Glomerular visceral epithelial cell (primary cell): ENCODE data around the gene INPP5E.

Source experiments
- DNase-seq: peaks from one replicate; pipeline ENCODE4 v3.0.0-alpha.2; 2016; ENCODE audit errors: extremely low spot score

Gene INPP5E

GRCh38 chr9:136439481-136440408, at the start of gene INPP5E:
Gene INPP5E, minus strand, starts transcription at chr9:136439845. Its CDS starts 426 bp downstream, at chr9:136439419.
- peak; percentile 78 for DNase-seq

DNA sequence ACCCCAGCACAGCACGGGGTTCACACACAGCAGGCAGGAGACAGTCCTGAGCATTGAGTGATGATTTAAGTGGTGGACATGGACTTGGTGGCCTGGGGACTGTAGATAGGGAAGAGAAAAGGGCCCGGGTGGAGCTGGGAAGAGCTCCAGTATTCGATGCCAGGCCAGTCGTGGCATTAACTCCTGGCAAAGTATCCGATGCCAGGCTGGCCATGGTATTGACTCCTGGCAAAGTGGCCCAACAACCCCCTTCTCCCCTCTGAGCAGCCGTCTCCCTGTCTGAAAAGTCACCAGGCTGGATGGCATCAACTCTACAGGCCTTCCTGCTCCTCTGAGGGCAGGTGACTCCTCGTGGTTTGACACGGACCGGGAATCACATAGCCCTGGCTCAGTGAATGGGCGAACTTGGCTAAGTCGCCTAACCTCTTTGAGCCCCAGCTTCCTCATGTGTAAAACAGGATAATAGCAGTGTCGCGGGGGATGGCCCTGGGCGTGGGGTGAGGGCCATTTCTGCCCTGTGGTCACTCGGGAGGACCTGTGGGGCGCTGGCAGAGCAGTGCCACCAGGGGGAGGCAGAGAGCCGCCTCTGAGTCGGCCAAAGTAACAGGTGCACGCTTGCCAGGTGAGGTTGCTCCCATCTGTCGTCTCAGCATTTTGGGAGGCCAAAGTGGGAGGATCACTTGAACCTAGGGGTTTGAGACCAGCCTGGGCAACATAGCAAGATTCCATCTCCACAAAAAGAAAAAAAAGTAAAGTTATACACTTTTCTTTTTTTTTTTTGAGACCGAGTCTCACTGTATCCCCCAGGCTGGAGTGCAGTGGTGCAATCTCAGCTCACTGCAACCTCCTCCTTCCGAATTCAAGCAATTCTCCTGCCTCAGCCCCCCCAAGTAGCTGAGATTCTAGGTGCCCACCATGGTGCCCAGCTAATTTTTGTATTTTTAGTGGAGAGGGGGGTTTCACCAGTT, 48.9 kb upstream of the INPP5E start:
- DNase-seq = peak; percentile 66

GRCh38 chr9:136487672-136488071, 48.0 kb upstream of the INPP5E start:
- no peak for DNase-seq

- no peak for DNase-seq
Observed at GRCh38 chr9:136486823-136487620, 47.4 kb upstream of the INPP5E start.

- DNase-seq = no peak
Observed at GRCh38 chr9:136486131-136486530, 46.5 kb upstream of the INPP5E start.

- peak; percentile 86 for DNase-seq
Observed at GRCh38 chr9:136485049-136486045, 45.7 kb upstream of the INPP5E start.

GRCh38 chr9:136484153-136485048, 44.8 kb upstream of the INPP5E start:
- DNase-seq = peak; percentile 36

DNA sequence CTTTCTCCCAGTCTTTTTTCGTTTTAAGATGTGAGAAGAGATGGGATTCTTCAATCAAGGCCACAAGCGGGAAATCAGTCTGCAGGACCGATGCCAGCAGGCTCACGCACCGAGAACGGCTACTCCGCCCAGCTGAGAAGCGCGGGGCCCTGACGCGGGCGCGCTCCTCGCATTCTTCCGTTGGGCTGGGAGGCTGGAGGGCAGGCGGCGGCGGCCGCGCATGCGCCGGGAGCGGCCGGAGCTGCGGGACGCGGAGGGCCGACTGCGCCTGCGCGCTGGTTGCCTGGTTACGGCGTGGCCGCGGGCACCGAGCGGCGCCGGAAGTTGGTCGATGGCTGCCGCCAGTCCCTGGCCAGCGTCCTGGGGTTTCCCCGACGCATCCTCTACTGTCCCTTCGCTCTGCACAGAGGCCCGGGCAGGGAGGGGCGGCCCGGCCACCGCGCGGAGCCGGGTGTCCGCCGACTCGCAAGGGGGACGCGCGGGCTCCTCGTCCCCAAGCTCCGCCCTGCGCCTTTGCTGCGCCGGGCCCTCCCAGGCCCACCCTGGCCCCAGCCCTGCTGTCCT, 44.0 kb upstream of the INPP5E start:
- peak; percentile 96 for DNase-seq

- peak; percentile 100 for DNase-seq
Observed at GRCh38 chr9:136482793-136483588, 43.3 kb upstream of the INPP5E start, which contains the start of gene SEC16A. Gene SEC16A, minus strand, starts transcription at chr9:136483040. Its CDS starts 5,425 bp downstream, at chr9:136477615.

- peak; percentile 16 for DNase-seq
Observed at GRCh38 chr9:136482046-136482792, 42.6 kb upstream of the INPP5E start.

DNA sequence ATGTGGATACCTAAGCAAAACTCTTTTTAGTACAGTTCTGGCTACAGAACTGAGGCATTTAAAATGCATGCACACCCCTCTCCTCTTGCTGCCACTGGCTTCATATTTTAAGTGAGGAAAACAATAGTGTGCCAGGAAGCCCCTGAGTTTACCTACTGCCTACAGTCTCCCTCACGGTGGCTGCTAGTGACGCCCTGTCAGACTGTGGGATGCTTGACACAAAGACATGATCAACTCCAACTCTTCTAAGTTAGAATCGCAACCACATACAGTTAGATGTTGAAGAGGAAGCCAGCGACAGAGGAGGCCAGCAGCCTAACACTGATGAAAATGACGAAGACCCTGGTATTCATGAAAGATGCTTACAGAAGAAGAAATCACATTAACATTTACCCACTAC, 41.9 kb upstream of the INPP5E start:
- no peak for DNase-seq

GRCh38 chr9:136476369-136477150, 36.9 kb upstream of the INPP5E start:
- no peak for DNase-seq

DNA sequence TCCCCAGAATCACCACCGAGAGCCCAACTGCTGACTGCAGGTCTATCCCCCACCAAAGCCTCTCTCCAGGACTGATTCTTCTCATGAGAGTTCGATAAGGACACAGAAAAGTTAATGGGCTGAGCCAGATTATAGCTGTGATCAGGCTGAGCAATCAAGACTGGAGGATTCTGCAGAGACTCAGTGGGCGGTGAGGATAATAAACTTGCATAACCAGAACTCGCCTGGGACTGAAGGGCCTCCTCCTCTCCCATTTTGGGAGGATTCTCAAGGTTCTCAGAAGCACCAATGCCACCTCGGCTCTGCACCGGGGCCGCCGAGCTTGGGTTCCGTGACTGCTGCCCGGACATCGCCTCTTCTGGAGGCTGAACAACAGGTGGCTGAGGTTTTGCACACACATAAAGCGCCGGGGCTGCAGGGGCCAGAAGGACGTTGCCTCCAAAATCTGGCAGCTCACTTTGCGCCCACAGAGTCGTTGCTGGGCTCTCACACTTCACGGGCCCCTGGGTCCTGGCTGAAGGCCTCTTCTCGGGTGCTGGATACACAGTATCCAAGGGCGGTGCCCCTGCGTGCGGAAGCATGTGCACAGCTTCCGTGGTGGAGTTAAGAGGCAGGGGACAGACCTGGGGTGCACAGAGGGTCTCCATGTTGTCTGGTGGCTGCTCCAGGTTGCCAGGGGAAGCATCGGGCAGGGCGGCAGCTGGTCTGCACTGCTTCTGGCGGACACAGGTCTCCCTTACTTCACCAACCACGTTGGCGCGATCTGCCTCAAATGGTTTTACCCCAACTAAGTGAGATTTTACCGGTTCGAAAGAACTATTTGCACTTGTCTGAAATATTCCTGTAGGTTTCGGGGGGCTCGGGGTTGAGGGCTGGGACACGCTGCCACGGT, 35.6 kb upstream of the INPP5E start:
- no peak for DNase-seq

DNA sequence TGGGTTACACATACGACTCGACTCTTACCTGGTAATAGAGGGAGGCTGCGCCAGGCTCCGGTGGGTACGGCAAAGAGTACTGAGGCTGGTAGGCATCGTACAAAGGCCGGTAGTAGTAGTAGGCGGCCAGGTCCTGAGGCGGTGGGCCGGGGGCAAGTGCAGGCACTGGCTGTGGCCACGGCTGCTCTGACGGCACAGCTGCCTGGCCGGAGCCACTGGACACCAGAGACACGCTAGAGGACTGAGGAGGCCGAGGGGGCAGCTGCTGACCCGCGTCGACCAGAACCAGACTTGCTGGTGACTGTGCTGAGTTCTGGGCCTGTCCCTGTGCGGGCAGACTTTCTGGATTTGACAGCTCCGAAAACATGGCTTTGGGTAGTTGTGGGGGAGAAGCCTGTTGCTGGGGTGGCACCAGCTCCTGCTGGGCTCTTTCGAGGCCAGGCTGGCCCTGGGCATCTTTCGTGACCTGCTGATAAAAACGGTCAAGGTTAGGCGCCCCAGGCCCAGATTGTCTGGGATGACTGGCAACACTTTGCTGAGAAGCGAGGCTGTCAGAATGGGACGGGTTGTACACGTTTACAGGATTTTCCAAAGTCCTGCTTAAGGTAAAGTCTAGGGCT, 34.5 kb upstream of the INPP5E start:
- no peak for DNase-seq

- no peak for DNase-seq
Observed at GRCh38 chr9:136473354-136473721, 33.7 kb upstream of the INPP5E start.
